HEK293 (cell line): ENCODE measurements around the gene ZSCAN20.

Experiments
- CTCF ChIA-PET: fragments of 350-600 bp; formaldehyde crosslinking; extraction: SDS; loops from one replicate; lab custom pipeline; 2021; ENCODE audit warnings: antibody characterized with exemption; lab: Yijun Ruan, JAX
- POLR2A ChIA-PET: fragments of 300-600 bp; formaldehyde crosslinking; extraction: SDS; loops from one replicate; lab custom pipeline; 2020; ENCODE audit warnings: antibody characterized with exemption, inconsistent platforms; lab: Yijun Ruan, JAX
- H3K27ac ChIP-seq: fragments of 200-500 bp; sonication (Bioruptor generic); 2 replicates; pipeline ENCODE4 v1.5.1; 2014; ENCODE audit warnings: low read depth, low read length, control low read depth, inconsistent platforms; ENCODE audit errors: extremely low read depth
- H3K36me3 ChIP-seq, 2 experiments: fragments of 200-500 bp in 1 of 2; sonication (Bioruptor generic) in 1 of 2; 1 replicate in 1 of 2; 2 replicates in 1 of 2; pipeline ENCODE4 v1.5.1; 2014 to 2017; ENCODE audit warnings: inconsistent platforms in 2 of 2, low read length in 2 of 2; ENCODE audit not compliant: control insufficient read depth in 2 of 2, insufficient read depth in 1 of 2
- H3K4me1 ChIP-seq: fragments of 200-500 bp; sonication (Bioruptor generic); 2 replicates; pipeline ENCODE4 v1.5.1; 2014; ENCODE audit warnings: mild to moderate bottlenecking, low read length, inconsistent platforms; ENCODE audit not compliant: control insufficient read depth, insufficient read depth
- H3K4me3 ChIP-seq: 2 replicates; pipeline ENCODE4 v1.5.1; 2011; ENCODE audit warnings: low read depth, mild to moderate bottlenecking, control low read depth, low read length, moderate library complexity
- H3K9me3 ChIP-seq: fragments of 200-500 bp; sonication (Bioruptor generic); 2 replicates; pipeline ENCODE4 v1.5.1; 2014; ENCODE audit warnings: low read depth, low read length, inconsistent platforms; ENCODE audit not compliant: control insufficient read depth, insufficient read depth
- GLI2 ChIP-seq: fragments of 450-650 bp; formaldehyde crosslinking; IDR thresholded peaks from 2 replicates; pipeline ENCODE4; 2017; ENCODE audit warnings: missing biosample characterization, missing genetic modification characterization, low read depth, borderline replicate concordance
- HOXC10 ChIP-seq: sonication (generic); formaldehyde crosslinking; IDR thresholded peaks from 2 replicates; pipeline ENCODE4 v1.8.1; 2023; ENCODE audit warnings: mild to moderate bottlenecking, missing genetic modification reagents
- KLF16 ChIP-seq: fragments of 450-650 bp; formaldehyde crosslinking; IDR thresholded peaks from 2 replicates; pipeline ENCODE4 v1.5.1; 2017; ENCODE audit warnings: missing biosample characterization, missing genetic modification characterization
- SETDB1 ChIP-seq: IDR thresholded peaks from one replicate; pipeline ENCODE4 v1.6.1; 2017; ENCODE audit warnings: mild to moderate bottlenecking, low read length, moderate library complexity, mixed read lengths; ENCODE audit not compliant: insufficient read length
- TRIM28 ChIP-seq: IDR thresholded peaks from 2 replicates; pipeline ENCODE4 v1.6.1; 2011; ENCODE audit warnings: low read length, control low read depth, borderline replicate concordance
- ZBTB48 ChIP-seq: fragments of 450-650 bp; formaldehyde crosslinking; IDR thresholded peaks from 2 replicates; pipeline ENCODE4 v1.5.1; 2016; ENCODE audit warnings: missing biosample characterization, missing genetic modification characterization
- ZBTB8A ChIP-seq: fragments of 450-650 bp; formaldehyde crosslinking; IDR thresholded peaks from 2 replicates; pipeline ENCODE4 v1.5.1; 2016; ENCODE audit warnings: missing biosample characterization, missing genetic modification characterization
- ZFP37 ChIP-seq: fragments of 450-650 bp; formaldehyde crosslinking; IDR thresholded peaks from 2 replicates; pipeline ENCODE4 v1.5.1; 2016; ENCODE audit warnings: missing biosample characterization, missing genetic modification characterization
- ZNF121 ChIP-seq: fragments of 450-650 bp; formaldehyde crosslinking; IDR thresholded peaks from 2 replicates; pipeline ENCODE4 v1.5.1; 2016; ENCODE audit warnings: missing biosample characterization, missing genetic modification characterization
- ZNF155 ChIP-seq: fragments of 450-650 bp; formaldehyde crosslinking; IDR thresholded peaks from 2 replicates; pipeline ENCODE4 v1.5.1; 2016; ENCODE audit warnings: missing biosample characterization, missing genetic modification characterization
- ZNF19 ChIP-seq: fragments of 450-650 bp; formaldehyde crosslinking; IDR thresholded peaks from 2 replicates; pipeline ENCODE4; 2016; ENCODE audit warnings: missing biosample characterization, missing genetic modification characterization, low read depth
- ZNF202 ChIP-seq: fragments of 450-650 bp; formaldehyde crosslinking; IDR thresholded peaks from 2 replicates; pipeline ENCODE4 v1.5.1; 2016; ENCODE audit warnings: missing biosample characterization, missing genetic modification characterization, borderline replicate concordance
- ZNF223 ChIP-seq: fragments of 450-650 bp; formaldehyde crosslinking; IDR thresholded peaks from 2 replicates; pipeline ENCODE4 v1.5.1; 2016; ENCODE audit warnings: missing biosample characterization, missing genetic modification characterization
- ZNF530 ChIP-seq: fragments of 450-650 bp; formaldehyde crosslinking; IDR thresholded peaks from 2 replicates; pipeline ENCODE4 v1.5.1; 2016; ENCODE audit warnings: low read depth, missing biosample characterization, missing genetic modification characterization
- ZNF558 ChIP-seq: fragments of 450-650 bp; formaldehyde crosslinking; IDR thresholded peaks from 2 replicates; pipeline ENCODE4 v1.5.1; 2016; ENCODE audit warnings: missing biosample characterization, missing genetic modification characterization
- ZNF776 ChIP-seq: fragments of 450-650 bp; formaldehyde crosslinking; IDR thresholded peaks from 2 replicates; pipeline ENCODE4 v1.5.0; 2017; ENCODE audit warnings: missing biosample characterization, missing genetic modification characterization, borderline replicate concordance
- TF ChIP-seq, protein P1 (sequence below): fragments of 450-650 bp; formaldehyde crosslinking; IDR thresholded peaks from 2 replicates; pipeline ENCODE4 v1.5.1; 2016; ENCODE audit warnings: missing biosample characterization, missing genetic modification characterization
- TF ChIP-seq, protein P2 (sequence below): fragments of 450-650 bp; formaldehyde crosslinking; IDR thresholded peaks from 2 replicates; pipeline ENCODE4 v1.5.1; 2016; ENCODE audit warnings: missing biosample characterization, missing genetic modification characterization
- TF ChIP-seq, protein P3 (sequence below): fragments of 450-650 bp; formaldehyde crosslinking; conservative IDR thresholded peaks from 2 replicates; pipeline ENCODE4 v1.5.1; 2016; ENCODE audit warnings: low read depth, missing biosample characterization, missing genetic modification characterization

The ZSCAN20 gene

DNA sequence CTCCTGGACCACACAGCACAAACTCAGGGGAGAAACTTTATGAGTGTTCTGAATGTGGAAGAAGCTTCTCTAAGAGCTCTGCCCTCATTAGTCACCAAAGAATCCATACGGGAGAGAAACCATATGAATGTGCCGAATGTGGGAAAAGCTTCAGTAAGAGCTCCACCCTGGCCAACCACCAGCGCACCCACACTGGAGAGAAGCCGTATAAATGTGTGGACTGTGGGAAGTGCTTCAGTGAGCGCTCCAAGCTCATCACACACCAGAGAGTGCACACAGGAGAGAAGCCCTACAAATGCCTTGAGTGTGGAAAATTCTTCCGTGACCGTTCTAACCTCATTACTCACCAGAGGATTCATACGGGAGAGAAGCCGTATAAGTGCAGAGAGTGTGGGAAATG, 22.5 kb downstream of the ZSCAN20 start:
- no peak overlapping the region for H3K4me3 ChIP-seq
- CTCF ChIA-PET, result interaction anchor here (0.7 to 1.5 kb wide), 2 partner anchors 17 to 25 kb away, joined by 3 read pairs; no protein-coding TSS in a partner anchor
- H3K9me3 ChIP-seq, result 0 out of 2 replicates have a peak, but pooled peaks cover 3% of the 10 kb centered on the region
- no peaks in the 10 kb centered on the region for H3K4me1 ChIP-seq
- POLR2A ChIA-PET, result no interaction called here
- H3K36me3 ChIP-seq, result peaks cover 0 to 77% of the 10 kb centered on the region in 2 experiments; a peak in 1 of 3 replicates
- H3K27ac ChIP-seq, result no peak overlapping the region
- no peak for TF ChIP-seq KLF16 (tag by site-specific recombination)
- TF ChIP-seq ZNF155, result no peak
- no peak for TF ChIP-seq ZBTB8A (tag by site-specific recombination)
- TF ChIP-seq ZNF19 (tag by site-specific recombination), result no peak
- TF ChIP-seq, protein P1, sequence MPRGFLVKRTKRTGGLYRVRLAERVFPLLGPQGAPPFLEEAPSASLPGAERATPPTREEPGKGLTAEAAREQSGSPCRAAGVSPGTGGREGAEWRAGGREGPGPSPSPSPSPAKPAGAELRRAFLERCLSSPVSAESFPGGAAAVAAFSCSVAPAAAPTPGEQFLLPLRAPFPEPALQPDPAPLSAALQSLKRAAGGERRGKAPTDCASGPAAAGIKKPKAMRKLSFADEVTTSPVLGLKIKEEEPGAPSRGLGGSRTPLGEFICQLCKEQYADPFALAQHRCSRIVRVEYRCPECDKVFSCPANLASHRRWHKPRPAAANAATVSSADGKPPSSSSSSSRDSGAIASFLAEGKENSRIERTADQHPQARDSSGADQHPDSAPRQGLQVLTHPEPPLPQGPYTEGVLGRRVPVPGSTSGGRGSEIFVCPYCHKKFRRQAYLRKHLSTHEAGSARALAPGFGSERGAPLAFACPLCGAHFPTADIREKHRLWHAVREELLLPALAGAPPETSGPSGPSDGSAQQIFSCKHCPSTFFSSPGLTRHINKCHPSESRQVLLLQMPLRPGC (tag by site-specific recombination), result no peak
- TF ChIP-seq ZNF558 (tag by site-specific recombination), result no peak
- peak; percentile 83; the same call in 1 of the 2 replicates for TF ChIP-seq TRIM28
- TF ChIP-seq SETDB1, result peak; percentile 99
- no peak for TF ChIP-seq ZNF223 (tag by site-specific recombination)
- TF ChIP-seq ZBTB48, result no peak
- no peak for TF ChIP-seq HOXC10 (CRISPR knock-in tag)
- TF ChIP-seq, protein P2, sequence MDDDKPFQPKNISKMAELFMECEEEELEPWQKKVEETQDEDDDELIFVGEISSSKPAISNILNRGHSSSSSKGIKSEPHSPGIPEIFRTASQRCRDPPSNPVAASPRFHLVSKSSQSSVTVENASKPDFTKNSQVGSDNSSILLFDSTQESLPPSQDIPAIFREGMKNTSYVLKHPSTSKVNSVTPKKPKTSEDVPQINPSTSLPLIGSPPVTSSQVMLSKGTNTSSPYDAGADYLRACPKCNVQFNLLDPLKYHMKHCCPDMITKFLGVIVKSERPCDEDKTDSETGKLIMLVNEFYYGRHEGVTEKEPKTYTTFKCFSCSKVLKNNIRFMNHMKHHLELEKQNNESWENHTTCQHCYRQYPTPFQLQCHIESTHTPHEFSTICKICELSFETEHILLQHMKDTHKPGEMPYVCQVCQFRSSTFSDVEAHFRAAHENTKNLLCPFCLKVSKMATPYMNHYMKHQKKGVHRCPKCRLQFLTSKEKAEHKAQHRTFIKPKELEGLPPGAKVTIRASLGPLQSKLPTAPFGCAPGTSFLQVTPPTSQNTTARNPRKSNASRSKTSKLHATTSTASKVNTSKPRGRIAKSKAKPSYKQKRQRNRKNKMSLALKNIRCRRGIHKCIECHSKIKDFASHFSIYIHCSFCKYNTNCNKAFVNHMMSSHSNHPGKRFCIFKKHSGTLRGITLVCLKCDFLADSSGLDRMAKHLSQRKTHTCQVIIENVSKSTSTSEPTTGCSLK (tag by site-specific recombination), result no peak
- no peak for TF ChIP-seq ZNF121 (tag by site-specific recombination)
- no peak for TF ChIP-seq GLI2 (tag by site-specific recombination)
- TF ChIP-seq, protein P3, sequence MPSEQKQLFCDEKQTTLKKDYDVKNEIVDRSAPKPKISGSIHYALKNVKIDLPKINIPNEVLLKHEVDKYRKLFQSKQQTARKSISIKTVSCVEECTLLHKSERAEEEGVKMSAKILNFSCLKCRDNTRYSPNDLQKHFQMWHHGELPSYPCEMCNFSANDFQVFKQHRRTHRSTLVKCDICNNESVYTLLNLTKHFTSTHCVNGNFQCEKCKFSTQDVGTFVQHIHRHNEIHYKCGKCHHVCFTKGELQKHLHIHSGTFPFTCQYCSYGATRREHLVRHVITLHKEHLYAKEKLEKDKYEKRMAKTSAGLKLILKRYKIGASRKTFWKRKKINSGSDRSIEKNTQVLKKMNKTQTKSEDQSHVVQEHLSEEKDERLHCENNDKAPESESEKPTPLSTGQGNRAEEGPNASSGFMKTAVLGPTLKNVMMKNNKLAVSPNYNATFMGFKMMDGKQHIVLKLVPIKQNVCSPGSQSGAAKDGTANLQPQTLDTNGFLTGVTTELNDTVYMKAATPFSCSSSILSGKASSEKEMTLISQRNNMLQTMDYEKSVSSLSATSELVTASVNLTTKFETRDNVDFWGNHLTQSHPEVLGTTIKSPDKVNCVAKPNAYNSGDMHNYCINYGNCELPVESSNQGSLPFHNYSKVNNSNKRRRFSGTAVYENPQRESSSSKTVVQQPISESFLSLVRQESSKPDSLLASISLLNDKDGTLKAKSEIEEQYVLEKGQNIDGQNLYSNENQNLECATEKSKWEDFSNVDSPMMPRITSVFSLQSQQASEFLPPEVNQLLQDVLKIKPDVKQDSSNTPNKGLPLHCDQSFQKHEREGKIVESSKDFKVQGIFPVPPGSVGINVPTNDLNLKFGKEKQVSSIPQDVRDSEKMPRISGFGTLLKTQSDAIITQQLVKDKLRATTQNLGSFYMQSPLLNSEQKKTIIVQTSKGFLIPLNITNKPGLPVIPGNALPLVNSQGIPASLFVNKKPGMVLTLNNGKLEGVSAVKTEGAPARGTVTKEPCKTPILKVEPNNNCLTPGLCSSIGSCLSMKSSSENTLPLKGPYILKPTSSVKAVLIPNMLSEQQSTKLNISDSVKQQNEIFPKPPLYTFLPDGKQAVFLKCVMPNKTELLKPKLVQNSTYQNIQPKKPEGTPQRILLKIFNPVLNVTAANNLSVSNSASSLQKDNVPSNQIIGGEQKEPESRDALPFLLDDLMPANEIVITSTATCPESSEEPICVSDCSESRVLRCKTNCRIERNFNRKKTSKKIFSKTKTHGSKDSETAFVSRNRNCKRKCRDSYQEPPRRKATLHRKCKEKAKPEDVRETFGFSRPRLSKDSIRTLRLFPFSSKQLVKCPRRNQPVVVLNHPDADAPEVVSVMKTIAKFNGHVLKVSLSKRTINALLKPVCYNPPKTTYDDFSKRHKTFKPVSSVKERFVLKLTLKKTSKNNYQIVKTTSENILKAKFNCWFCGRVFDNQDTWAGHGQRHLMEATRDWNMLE (tag by site-specific recombination), result no peak
- no peak for TF ChIP-seq ZFP37 (tag by site-specific recombination)
- no peak for TF ChIP-seq ZNF776 (tag by site-specific recombination)

DNA sequence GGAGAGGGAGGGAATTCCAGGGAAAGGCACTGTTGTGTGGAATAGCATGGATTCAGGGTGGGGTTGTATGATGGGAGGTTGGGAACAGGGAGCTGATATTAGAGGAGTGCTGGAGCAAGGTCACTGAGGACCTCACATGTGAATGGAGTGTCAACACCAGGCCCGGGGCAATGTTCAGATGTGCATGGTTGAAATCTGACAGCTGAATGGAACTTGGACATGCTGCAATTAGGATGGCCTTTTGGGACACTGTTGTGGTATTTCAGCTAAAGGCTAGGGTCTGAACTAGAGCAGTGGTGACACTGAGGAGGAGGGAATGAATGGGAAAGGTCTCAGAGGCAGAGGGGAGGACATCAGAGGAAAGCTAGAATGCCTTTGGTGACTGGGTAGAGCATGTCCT, 25.0 kb downstream of the ZSCAN20 start:
- Histone ChIP-seq H3K36me3 (peaks cover 0 to 53% of the 10 kb centered on the region in 2 experiments; a peak in 1 of 3 replicates), H3K4me1 (no peaks in the 10 kb centered on the region), H3K27ac (no peak overlapping the region), H3K4me3 (no peak overlapping the region), H3K9me3 (0 out of 2 replicates have a peak, but pooled peaks cover 3% of the 10 kb centered on the region)
- TF ChIP-seq ZNF530 (tag by site-specific recombination) (peak; percentile 83; the same call in 1 of the 2 replicates), ZNF202 (tag by site-specific recombination) (no peak)
- ChIA-PET POLR2A (interaction anchor here (0.6 kb wide), 1 partner anchor 10 kb away, joined by 5 read pairs; no protein-coding TSS in a partner anchor), CTCF (interaction anchor here (0.5 kb wide), 1 partner anchor 115 kb away, joined by 3 read pairs; no protein-coding TSS in a partner anchor)
